Activated CD8-positive, alpha-beta T cell treated with anti-CD3 and anti-CD28 coated beads for 36 hours (primary cell): Measurements from ENCODE around the gene BMF. TPM values are rescaled to one million over a fixed set of nuclear protein-coding genes. Genes with fewer than 3 reads are reported as not detected.

Experiments used
- ATAC-seq: fragments of 200-7000 bp; cut with Tn5 transposase; one replicate; pipeline ENCODE4 v1.10.0; 2021; ENCODE audit warnings: mild to moderate bottlenecking, moderate library complexity
- CTCF ChIA-PET: fragments of 350-600 bp; sonication (Branson Sonifier 250); formaldehyde crosslinking; loops from one replicate; lab custom pipeline; 2021; ENCODE audit warnings: antibody characterized with exemption; lab: Charles Lee
- POLR2A ChIA-PET: fragments of 350-600 bp; sonication (Branson Sonifier 250); formaldehyde crosslinking; loops from one replicate; lab custom pipeline; 2021; ENCODE audit warnings: antibody characterized with exemption; lab: Charles Lee
- DNase-seq: peaks from one replicate; pipeline ENCODE4 v3.0.0-alpha.2; 2020
- H3K27ac Mint-ChIP-seq: one replicate; pipeline ENCODE4 v1.8.0; 2021; ENCODE audit warnings: mild to moderate bottlenecking, mixed read lengths
- H3K27me3 Mint-ChIP-seq: one replicate; pipeline ENCODE4 v1.8.0; 2021; ENCODE audit warnings: mixed read lengths
- H3K36me3 Mint-ChIP-seq: one replicate; pipeline ENCODE4 v1.8.0; 2021; ENCODE audit warnings: low read depth, mixed read lengths
- H3K4me1 Mint-ChIP-seq: one replicate; pipeline ENCODE4 v1.8.0; 2021; ENCODE audit warnings: low read depth, mixed read lengths
- H3K4me3 Mint-ChIP-seq: one replicate; pipeline ENCODE4 v1.8.0; 2021; ENCODE audit warnings: mild to moderate bottlenecking, moderate library complexity, mixed read lengths
- H3K9me3 Mint-ChIP-seq: one replicate; pipeline ENCODE4 v1.8.0; 2021; ENCODE audit warnings: mixed read lengths
- CTCF ChIP-seq: fragments of 200-600 bp; IDR thresholded peaks from one replicate; pipeline ENCODE4 v1.8.0; 2022; ENCODE audit warnings: antibody characterized with exemption, mild to moderate bottlenecking
- intact Hi-C: fragments of 100-400 bp; cut with micrococcal nuclease; formaldehyde crosslinking; loops from one replicate; pipeline ENCODE4 v1.10.0; 2022
- total RNA-seq, 2 experiments: library from RNA; stranded (reverse); gene quantifications; one replicate each; pipeline ENCODE4 v1.2.3, GENCODE V29; 2021

Gene BMF
- total RNA-seq, 2 experiments from 2014 or later: 4.2 to 4.3 TPM

GRCh38 chr15:40087991-40088928 is 20.4 kb downstream of the BMF start:
- POLR2A ChIA-PET: interaction anchor here (1.0 to 1.2 kb wide), 3 partner anchors 13 to 23 kb away, joined by 3 read pairs; no protein-coding TSS in a partner anchor
- ATAC-seq: no peak

GRCh38 chr15:40087068-40087810 is 21.4 kb downstream of the BMF start:
- intact Hi-C loops: no loop called here
- ChIA-PET POLR2A (interaction anchor here (0.6 to 1.6 kb wide), 4 partner anchors 9 to 279 kb away, joined by 3 to 6 read pairs (median 3); no protein-coding TSS in a partner anchor), CTCF (interaction anchor here (1.0 to 14.9 kb wide), 2 partner anchors 19 to 21 kb away, joined by 3 to 176 read pairs; partner anchors contain the start of gene BMF)
- Mint-ChIP-seq H3K4me3 (no peak overlapping the region), H3K4me1 (peaks cover 20% of the 10 kb centered on the region), H3K9me3 (no peaks in the 10 kb centered on the region), H3K27me3 (peaks cover 21% of the 10 kb centered on the region), H3K36me3 (no peaks in the 10 kb centered on the region), H3K27ac (no peak overlapping the region)
- TF ChIP-seq CTCF: no peak
- DNase-seq (no peak), ATAC-seq (no peak)

More at GRCh38 chr15:40087991-40088928, 20.4 kb downstream of the BMF start:
- intact Hi-C loops: no loop called here
- TF ChIP-seq CTCF: no peak
- Mint-ChIP-seq H3K36me3 (no peaks in the 10 kb centered on the region), H3K4me3 (no peak overlapping the region), H3K27ac (no peak overlapping the region), H3K9me3 (no peaks in the 10 kb centered on the region), H3K27me3 (peaks cover 11% of the 10 kb centered on the region), H3K4me1 (peaks cover 12% of the 10 kb centered on the region)
- no peak for DNase-seq
- CTCF ChIA-PET: interaction anchor here (1.0 to 14.9 kb wide), 2 partner anchors 18 to 22 kb away, joined by 3 to 176 read pairs; partner anchors contain the start of gene BMF

GRCh38 chr15:40085266-40085665 is 23.4 kb downstream of the BMF start:
- no peak for TF ChIP-seq CTCF
- ATAC-seq (no peak), DNase-seq (no peak)
- no peaks in the 10 kb centered on the region for H3K9me3 Mint-ChIP-seq
- intact Hi-C loops: no loop called here
- ChIA-PET CTCF (interaction anchor here (14.9 kb wide), 1 partner anchor 21 kb away, joined by 176 read pairs; the partner anchor contains the start of gene BMF), POLR2A (no interaction called here)
- no peak overlapping the region for H3K27ac Mint-ChIP-seq
- H3K36me3 Mint-ChIP-seq: no peaks in the 10 kb centered on the region
- peaks cover 29% of the 10 kb centered on the region for H3K27me3 Mint-ChIP-seq
- peaks cover 39% of the 10 kb centered on the region for H3K4me1 Mint-ChIP-seq
- no peak overlapping the region for H3K4me3 Mint-ChIP-seq

- Mint-ChIP-seq H3K27me3 (peaks cover 29% of the 10 kb centered on the region), H3K27ac (no peak overlapping the region), H3K36me3 (no peaks in the 10 kb centered on the region), H3K4me3 (no peak overlapping the region), H3K4me1 (peaks cover 42% of the 10 kb centered on the region), H3K9me3 (no peaks in the 10 kb centered on the region)
- ATAC-seq: no peak
- DNase-seq: no peak
- intact Hi-C loops: no loop called here
- POLR2A ChIA-PET: interaction anchor here (1.1 kb wide), 1 partner anchor 32 kb away, joined by 3 read pairs; no protein-coding TSS in a partner anchor
- CTCF ChIA-PET: interaction anchor here (0.7 kb wide), 1 partner anchor 22 kb away, joined by 3 read pairs; no protein-coding TSS in a partner anchor
- TF ChIP-seq CTCF: no peak
Measured at GRCh38 chr15:40084650-40085049, 24.0 kb downstream of the BMF start.
